BE2C (cell line): ENCODE measurements around the gene RBKS.
"Not testable (repeated sequence)": the region's sequence is repeated elsewhere in the genome, so short reads cannot be mapped to it uniquely, and the experiment has no call there.

Experiments
- DNase-seq: peaks from one replicate; pipeline ENCODE4 v3.0.0-alpha.2; 2020
- H3K27me3 ChIP-seq: fragments of 250-450 bp; sonication (Bioruptor Pico); 2 replicates; pipeline ENCODE4 v1.5.1; 2020; ENCODE audit warnings: mild to moderate bottlenecking
- H3K36me3 ChIP-seq: fragments of 250-450 bp; sonication (Bioruptor Pico); 2 replicates; pipeline ENCODE4 v1.5.1; 2020; ENCODE audit warnings: mild to moderate bottlenecking
- H3K4me1 ChIP-seq: fragments of 250-450 bp; sonication (Bioruptor Pico); 2 replicates; pipeline ENCODE4 v1.5.1; 2020
- H3K4me3 ChIP-seq: 2 replicates; pipeline ENCODE4 v1.5.1; 2011; ENCODE audit warnings: low read depth, low read length
- H3K9me3 ChIP-seq: fragments of 250-450 bp; sonication (Bioruptor Pico); 2 replicates; pipeline ENCODE4 v1.5.1; 2020
- CTCF ChIP-seq: IDR thresholded peaks from 2 replicates; pipeline ENCODE4 v1.5.1; 2012; ENCODE audit warnings: mild to moderate bottlenecking, low read depth, low read length

The RBKS gene

GRCh38 chr2:27773959-27774358 is 116.2 kb downstream of the RBKS start:
- DNase-seq, result no peak
- Histone ChIP-seq H3K4me1 (peaks cover 7% of the 10 kb centered on the region), H3K36me3 (peaks cover 35% of the 10 kb centered on the region), H3K9me3 (no peaks in the 10 kb centered on the region), H3K4me3 (peak overlapping the region; percentile 87; the same call in 1 of the 2 replicates), H3K27me3 (no peaks in the 10 kb centered on the region)
- no peak for TF ChIP-seq CTCF

- Histone ChIP-seq H3K4me3 (peak overlapping the region; percentile 87), H3K36me3 (peaks cover 26% of the 10 kb centered on the region), H3K9me3 (no peaks in the 10 kb centered on the region), H3K4me1 (peaks cover 7% of the 10 kb centered on the region), H3K27me3 (no peaks in the 10 kb centered on the region)
- no peak for TF ChIP-seq CTCF
- no peak for DNase-seq
These were observed 117.4 kb downstream of the RBKS start for GRCh38 chr2:27772804-27773203.

GRCh38 chr2:27771548-27772335 is 118.4 kb downstream of the RBKS start, which contains the start of gene MRPL33:
Gene MRPL33 (plus strand): TSS chr2:27771719. CDS start chr2:27771778, 59 bp downstream.
- no peaks in the 10 kb centered on the region for H3K9me3 ChIP-seq
- H3K36me3 ChIP-seq, result peaks cover 17% of the 10 kb centered on the region
- no peaks in the 10 kb centered on the region for H3K27me3 ChIP-seq
- peak; percentile 98 for DNase-seq
- H3K4me3 ChIP-seq, result peak within 1 kb of the TSS; percentile 87
- TF ChIP-seq CTCF, result no peak
- H3K4me1 ChIP-seq, result peaks cover 7% of the 10 kb centered on the region

GRCh38 chr2:27771202-27771547 is 119.0 kb downstream of the RBKS start:
- Histone ChIP-seq H3K4me3 (peak overlapping the region; percentile 87), H3K36me3 (peaks cover 11% of the 10 kb centered on the region), H3K9me3 (no peaks in the 10 kb centered on the region), H3K4me1 (peaks cover 1% of the 10 kb centered on the region), H3K27me3 (no peaks in the 10 kb centered on the region)
- TF ChIP-seq CTCF, result no peak
- DNase-seq, result no peak

- no peaks in the 10 kb centered on the region for H3K9me3 ChIP-seq
- H3K4me1 ChIP-seq, result no peaks in the 10 kb centered on the region
- H3K36me3 ChIP-seq, result no peaks in the 10 kb centered on the region
- TF ChIP-seq CTCF, result no peak
- no peak overlapping the region for H3K4me3 ChIP-seq
- no peaks in the 10 kb centered on the region for H3K27me3 ChIP-seq
- DNase-seq, result no peak
These were observed 123.9 kb downstream of the RBKS start for GRCh38 chr2:27766287-27766661.

- no peaks in the 10 kb centered on the region for H3K36me3 ChIP-seq
- no peaks in the 10 kb centered on the region for H3K27me3 ChIP-seq
- H3K4me1 ChIP-seq, result no peaks in the 10 kb centered on the region
- DNase-seq, result no peak
- no peaks in the 10 kb centered on the region for H3K9me3 ChIP-seq
- no peak for TF ChIP-seq CTCF
- H3K4me3 ChIP-seq, result no peak overlapping the region
These were observed 124.4 kb downstream of the RBKS start for GRCh38 chr2:27765621-27766286.

GRCh38 chr2:27764526-27764925 is 125.7 kb downstream of the RBKS start:
- not testable (repeated sequence) for H3K36me3 ChIP-seq, H3K27me3 ChIP-seq, DNase-seq, H3K4me3 ChIP-seq, H3K4me1 ChIP-seq, H3K9me3 ChIP-seq
